H4 (cell line): ENCODE results near the gene GSG1L. TPM values are rescaled to one million over a fixed set of nuclear protein-coding genes. Genes with fewer than 3 reads are reported as not detected.
"Not testable (repeated sequence)": the region's sequence is repeated elsewhere in the genome, so short reads cannot be mapped to it uniquely, and the experiment has no call there.

Experiments used
- DNase-seq: peaks from one replicate; pipeline ENCODE4 v3.0.0-alpha.2; 2015; ENCODE audit warnings: low spot score
- total RNA-seq: library from RNA; depleted of rRNA; stranded (reverse); fragments of >200 nt; shearing (Covaris generic); gene quantifications from 2 replicates; pipeline ENCODE4 v1.2.3, GENCODE V29; 2014

Gene GSG1L
- total RNA-seq, 1 experiment from 2014 or later, result 0.08 TPM

DNA sequence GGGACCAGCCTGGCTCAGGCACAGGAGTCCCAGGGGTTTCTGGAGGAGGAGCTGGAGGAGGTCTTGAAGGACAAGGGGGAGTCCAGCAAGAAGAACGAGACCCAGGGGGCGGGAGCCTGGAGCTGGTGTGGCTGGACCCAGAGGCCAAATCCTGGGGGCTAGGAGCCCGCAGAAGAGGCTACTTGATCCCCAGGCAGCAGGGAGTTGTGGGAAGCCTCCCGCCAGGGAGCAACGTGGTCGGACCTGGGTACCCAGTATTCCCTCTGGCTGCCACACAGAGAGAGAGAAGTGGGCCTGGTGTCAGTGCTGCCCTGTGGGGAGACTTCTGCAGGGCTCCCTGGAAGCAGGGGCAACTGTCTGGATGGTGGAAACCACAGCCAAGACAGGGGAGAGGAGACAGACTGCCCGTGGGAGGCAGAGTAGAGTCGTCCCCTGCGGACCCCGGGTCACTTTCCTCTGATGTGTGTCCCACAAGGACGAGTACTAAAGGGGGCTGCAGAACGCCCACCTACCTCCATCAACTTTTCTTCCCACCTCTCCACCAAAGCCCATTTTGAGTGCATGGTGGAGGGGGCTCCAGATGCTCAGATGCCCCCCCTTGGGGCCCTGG is 160.4 kb downstream of the GSG1L start:
- DNase-seq, result no peak

DNA sequence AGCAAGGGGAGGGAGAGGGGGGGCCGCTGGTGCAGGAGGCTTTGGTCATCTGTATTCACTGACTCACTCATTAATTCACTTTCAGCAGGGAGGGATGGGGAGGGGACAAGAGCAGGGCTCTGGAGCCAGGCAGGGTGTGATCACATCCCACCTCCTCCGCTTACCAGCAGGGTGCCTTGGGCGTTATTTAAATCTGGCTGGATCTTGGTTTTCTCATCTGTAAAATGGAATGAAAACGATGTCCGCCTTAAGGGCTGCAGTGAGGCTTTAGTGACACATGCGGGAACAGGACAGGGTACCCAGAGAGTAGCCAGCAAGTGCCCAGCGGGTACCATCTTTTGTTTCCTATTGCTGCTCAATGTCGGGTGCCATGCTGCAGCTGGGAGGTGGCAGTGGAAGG is 161.0 kb downstream of the GSG1L start:
- no peak for DNase-seq

DNA sequence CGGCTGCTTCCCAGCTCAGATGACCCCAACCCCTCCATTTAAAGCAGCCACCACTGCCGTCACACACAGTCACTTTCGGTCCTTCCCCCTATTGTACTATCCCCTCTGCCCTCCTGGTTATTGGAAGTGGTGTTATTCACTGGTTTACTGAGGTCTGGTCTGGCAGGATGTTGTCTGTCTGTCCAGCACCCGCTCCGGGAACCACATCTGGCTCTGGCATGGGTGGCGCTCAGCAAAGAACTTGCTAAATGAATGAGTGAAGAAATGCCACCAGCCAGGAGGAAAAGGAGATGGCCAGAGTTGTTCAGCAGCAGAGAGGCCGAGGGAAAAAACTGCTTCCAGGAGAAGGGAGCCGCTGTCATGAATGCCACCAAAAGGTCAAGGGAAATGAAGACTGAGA is 161.6 kb downstream of the GSG1L start:
- DNase-seq, result no peak

DNA sequence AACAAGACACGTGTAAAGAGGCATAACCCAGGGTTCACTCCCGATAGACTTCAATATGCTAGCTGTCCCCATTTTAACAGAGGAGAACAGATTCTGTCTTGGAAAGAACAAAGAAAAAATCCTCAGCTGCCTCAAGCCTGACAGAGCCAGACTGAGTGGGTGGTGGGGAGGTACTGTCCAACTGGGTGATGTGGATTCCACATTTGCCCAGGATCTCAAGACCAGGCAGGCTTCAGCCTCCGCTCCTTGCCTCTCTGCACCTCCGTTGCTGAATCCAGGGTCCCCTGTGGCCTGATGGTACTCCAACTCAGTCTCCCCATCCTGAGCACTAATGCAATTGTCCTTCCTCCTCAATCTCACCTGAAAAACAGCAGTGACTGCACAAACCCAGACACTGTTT is 163.8 kb downstream of the GSG1L start:
- DNase-seq, result no peak

DNA sequence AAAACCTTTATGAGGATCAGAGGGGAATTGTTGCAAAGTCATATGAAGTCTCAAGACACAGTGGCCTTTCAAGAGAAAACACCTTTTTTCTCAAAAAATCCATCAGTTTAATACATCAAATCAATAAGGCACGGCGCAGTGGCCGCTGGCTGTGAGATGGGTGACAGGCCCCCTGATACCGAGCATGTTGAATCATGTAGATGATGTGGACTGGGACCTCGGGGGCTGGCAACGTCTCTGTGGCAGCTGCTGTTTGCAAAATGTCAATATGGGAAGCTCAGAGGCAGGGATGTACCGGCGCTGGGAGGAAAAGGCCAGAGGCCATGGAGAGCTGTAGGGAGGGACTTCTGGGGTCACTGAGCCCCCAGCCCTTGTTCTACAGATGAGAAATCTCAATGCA is 169.1 kb downstream of the GSG1L start:
- no peak for DNase-seq

DNA sequence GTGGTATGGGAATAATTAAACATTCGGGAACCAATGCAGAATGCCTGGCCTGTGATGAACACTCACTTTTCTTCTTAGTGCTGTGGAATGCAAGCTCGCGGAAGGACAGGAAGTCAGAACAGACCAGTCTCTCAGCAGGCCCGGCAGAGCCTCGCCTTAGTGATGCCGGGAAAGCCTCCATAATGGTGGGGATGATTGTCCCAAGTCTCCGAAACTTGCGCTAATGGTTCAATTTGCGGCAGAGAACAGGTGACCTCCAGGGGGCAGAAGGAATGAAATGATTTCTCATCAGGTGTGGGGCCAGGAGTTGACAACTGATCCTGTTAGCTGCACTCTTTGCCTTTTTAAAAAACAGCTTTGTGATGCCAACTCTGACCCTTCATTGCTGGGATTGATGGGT is 170.6 kb downstream of the GSG1L start:
- DNase-seq, result no peak

DNA sequence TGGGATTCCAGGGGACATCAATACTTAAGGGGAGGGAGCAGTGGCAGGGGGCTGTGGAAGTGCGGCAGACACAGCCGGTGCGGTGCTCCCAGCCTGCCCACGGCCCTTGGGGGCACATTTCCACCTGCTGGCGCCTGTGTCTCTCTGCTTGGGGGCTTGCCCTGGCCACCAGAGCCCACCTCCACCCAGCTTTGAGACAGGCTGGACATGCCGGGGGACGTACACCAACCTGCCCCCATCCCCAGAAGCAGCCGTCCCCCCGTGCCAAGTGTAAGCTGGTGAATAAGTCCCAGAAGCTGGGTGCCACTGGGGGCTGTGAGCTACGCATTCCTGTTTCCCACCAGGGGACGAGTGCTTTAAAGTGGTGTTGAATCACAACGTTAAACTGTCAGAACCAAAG is 172.6 kb downstream of the GSG1L start:
- DNase-seq, result no peak

DNA sequence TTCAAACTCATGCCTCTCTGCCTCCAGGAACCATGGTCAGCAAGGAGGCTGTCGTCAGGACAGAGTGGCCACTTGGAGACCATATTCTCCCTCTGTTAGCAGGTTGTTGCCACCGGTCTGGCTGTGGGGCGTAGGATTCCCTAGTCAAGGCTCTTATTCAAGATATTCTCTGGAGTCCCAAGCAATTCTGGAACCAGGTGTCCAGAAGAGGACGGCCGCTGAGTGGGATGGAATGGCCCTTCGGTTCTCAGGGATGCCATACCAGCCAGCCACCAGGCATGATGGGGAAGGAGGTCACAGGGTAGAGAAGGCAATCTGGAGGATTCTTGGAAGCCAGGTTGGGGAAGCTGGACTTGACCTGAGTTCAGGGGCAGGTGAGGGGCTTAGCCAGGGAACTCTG is 173.5 kb downstream of the GSG1L start:
- no peak for DNase-seq

DNA sequence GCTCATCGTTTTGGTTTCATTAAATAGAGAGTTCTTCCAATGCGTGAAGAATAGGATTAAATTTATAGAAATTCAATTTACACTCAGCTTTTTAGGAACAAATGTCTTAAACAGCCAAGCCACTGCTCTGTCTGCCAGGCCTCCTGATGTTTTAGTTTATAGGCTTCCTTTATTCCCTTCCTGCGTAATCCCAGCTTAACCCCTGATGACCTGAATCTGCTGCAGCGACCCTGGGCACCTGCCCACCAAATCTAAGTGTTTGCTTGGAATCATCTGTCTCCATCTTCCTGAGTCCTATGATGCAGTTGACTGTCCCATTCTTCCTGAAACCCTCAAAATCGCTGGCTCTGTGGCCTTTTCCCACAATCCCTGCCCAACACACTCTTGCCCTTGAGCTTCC is 179.9 kb downstream of the GSG1L start:
- no peak for DNase-seq

DNA sequence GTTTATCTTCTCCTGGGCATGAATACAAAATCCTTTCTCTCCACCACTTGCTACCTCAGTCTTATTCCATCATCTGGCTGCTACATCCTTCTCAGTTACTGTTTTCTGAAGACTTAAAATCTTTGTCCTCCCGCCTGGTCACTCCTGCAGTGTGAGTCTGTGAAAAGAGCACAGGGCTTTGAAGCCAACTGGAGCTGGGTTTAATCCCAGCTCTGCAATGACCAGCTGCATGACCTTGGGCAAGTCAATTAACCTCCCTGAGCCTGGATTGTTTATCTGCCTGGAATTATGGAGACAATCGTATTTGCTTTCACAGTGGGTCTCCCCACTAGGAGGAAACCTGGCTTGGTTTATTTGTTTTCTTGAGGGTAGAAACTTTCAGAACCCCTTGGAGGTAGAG is 183.2 kb downstream of the GSG1L start:
- no peak for DNase-seq

DNA sequence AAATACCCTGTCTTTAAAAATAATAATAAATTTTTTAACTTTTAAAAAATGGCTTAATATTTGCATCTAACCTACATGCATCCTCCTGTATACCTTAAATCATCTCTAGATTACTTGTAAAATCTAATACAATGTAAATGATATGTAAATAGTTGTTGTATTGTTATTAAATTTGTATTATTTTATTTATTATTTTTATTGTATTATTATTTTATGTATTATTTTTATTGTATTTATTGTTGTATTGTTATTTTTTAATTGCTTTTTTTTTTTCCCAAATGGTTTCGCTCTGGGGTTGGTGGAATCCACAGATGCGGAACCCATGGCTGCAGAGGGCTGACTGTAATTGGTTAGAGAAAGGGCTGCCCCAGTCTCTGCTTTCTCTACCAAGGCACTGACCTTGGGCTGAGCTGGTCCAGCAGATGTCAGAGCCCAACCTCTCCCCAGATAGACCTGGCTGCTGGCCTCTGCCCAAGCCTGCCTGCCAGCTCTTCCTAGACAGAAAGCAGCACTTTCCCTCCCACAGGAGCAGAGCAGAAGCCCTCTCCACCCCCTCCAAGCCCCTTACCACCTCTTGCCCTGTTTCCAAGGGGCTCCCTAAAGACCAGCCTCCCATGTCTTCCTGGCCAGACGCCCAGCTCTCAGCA is 183.8 kb downstream of the GSG1L start:
- DNase-seq, result no peak

DNA sequence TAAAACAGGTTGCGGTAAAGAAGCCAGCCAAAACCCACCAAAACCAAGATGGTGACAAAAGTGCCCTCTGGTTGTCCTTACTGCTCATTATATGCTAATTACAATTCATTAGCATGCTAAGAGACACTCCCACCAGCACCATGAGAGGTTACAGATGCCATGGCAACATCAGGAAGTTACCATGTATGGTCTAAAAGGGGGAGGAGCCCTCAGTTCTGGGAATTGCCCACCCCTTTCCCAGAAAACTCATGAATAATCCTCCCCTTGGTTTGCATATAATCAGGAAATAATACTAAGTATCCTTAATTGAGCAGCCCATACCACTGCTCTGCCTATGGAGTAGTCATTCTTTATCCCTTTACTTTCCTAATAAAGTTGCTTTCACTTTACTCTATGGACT is 190.9 kb downstream of the GSG1L start:
- not testable (repeated sequence) for DNase-seq

DNA sequence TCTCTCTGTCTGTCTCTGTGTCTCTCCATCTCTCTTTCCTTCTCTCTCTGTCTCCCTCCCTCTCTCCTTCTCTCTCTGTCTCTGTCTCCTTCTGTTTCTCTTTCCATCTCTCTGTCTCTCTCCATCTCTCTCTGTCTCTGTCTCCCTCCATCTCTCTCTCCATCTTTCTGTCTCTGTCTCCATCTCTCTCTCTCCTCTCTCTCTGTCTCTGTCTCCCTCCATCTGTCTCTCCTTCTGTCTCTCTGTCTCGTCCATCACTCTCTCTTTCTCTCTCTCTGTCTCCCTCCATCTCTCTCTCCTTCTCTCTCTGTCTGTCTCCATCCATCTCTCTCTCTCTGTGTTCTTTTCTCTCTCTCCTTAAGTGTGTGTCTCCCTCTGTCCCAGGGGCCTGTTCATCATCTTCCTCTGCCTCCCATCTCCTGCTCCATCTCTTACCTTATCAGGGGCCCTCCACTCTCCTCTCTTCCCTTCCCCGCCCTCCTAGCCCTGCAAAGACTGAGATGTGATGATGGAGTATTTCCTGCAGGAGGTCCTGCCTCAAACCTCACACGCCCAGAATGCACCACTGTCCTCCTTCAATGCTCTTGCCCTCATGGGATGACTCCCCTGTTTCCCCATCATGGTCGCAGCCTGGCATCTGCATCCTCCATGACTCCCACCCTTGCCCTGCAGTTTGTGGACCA is 193.3 kb downstream of the GSG1L start:
- DNase-seq, result no peak

DNA sequence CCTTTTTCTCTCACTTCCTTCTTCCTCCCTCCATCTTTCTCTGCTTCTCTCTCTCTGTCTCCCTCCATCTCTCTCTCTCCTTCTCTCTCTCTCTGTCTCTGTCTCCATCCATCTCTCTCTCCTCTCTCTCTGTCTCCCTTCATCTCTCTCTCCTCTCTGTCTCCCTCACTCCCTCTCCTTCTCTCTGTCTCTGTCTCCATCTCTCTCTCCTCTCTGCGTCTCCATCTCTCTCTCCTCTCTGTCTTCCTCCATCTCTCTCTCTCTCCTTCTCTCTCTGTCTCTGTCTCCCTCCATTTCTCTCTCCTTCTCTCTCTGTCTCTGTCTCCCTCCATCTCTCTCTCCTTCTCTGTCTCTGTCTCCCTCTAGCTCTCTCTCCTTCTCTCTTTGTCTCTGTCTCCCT is 194.1 kb downstream of the GSG1L start:
- DNase-seq, result no peak

DNA sequence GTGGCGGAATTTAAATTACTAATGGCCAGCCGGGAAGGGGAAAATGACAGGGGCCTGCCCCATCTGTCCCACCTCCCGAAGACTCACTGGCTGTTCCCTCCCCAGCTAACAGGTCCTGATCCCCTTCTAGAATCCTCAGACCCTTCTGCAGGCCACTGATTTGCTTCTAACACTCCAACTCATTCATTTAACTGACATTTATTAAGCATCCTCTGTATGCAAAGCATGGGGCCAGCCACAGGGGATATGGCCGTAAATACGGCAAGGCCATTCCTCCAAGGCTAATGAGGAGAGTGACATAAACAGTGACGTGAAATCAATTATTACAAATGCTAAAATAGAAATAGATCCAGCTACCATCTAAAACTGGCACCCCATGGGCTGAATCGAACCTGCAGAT is 195.3 kb downstream of the GSG1L start:
- no peak for DNase-seq

DNA sequence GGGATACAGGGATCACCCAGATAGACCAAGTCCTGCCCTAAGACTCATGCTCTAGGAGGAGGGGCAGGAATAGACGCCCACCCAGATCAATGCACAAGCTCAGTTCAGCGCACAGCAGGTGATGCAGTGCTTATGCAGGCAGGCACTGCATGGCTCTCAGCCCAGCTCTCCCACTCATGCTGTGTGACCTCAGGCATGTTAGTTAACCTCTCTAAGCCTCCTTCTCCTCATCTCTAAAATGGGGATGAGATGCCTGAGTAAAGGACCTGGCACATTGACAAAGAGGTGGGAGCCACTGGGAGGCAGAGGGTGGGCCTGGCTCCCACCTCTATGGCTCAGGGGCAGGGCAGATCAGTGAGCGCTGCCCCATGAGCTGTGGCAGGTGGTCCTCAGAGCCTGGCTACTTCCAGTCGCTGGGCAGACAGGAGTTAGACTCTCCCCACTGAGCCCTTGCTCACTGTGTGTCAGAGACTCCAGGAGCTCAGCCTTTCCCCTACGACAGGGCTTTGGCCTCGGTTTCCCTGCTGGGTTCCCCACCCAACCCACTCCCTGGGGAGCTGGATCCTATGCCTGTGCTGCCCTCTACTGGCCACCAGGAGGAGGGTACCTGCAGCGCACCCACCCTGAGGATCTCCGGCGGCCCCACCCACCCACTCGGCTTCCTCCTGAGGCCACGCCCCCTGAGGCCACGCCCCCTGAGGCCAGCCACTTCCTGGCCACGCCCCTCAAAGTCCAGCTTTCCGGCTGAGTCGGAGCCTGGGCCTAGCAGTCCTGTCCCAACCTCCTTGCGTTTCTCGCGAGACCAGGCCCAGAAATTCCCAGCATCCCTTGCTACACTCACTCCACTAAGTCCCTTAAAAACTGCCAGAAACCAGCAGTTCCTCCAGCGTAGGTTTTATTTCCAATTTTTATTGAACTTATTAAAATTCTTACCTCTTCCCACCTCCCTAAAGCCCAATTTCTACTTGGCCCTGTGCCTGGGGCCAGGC is 196.1 kb downstream of the GSG1L start:
- peak; percentile 84 for DNase-seq

DNA sequence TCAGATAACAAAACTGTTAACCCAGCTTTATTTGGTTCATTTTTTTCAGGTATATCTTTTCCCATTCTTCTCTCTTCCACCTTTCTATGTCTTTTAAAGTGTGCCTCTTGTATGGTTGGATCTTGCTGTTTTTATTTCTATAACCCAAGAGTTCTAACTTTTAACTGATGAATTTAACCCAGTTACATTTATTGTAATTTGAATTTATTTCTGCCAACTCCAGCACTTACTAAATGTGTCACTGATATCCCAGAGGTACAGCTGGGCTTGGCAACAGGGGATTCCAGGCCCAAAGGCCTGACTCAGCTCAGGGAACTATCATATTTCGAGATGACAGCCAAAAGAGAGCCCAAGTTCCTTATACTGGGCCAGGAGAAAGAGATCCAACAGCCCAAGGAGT is 200.1 kb downstream of the GSG1L start:
- no peak for DNase-seq

DNA sequence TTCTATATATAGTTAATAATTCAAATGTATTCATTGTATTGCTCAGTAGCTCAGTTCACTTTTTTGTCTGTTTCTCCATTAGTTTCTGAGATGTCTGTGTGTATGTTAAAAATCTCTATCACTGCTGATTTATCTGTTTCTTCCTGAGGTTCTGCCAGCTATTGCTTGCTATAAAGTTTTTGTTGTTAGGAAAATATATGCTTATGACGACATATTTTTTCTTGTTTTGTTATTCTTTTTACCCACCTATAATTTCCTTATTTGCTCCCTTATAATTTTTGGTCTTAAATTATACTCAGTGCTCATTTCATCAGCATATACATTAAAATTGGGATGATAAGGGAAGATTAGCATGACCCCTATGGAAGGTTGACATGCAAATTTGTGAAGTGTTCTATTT is 200.6 kb downstream of the GSG1L start:
- no peak for DNase-seq

DNA sequence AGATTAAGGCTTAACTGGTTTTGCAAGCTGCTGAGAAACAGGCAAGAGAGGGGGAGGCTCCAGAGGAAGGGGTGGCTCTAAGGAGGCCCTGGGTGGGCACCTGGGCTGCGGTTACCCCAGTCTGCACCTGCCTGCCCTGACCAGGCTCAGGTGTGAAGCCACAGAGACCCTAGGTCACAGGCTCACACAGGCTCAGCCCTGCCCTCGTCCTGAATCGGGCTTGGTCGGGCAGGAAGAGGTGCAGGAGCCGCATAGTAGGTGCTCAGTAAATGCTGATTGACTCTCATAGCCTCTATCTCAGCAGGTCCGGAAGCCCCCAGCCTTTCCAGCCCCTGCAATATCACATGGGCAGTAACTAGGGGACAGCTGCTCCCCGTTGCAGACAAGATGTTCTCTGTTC is 203.4 kb downstream of the GSG1L start:
- no peak for DNase-seq

DNA sequence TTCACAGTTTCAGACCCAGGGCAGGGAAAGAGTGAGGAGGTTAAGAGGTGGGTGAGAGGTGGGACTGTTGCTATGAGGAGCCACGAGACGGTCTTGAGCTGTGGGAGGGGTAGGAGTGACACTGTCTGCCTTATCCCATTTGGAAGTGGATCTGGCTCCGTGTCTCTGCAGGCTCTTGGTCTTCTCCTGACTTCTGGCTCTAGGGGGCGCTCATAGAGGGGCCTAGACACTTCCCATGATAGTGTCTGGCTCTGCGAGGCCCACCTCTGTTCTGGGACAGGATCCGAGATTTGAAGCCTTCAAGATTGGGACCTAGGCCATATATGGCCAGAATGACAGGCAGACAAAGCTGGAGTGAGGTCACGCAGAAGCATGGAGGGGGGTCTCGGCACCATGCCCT is 204.5 kb downstream of the GSG1L start:
- no peak for DNase-seq

DNA sequence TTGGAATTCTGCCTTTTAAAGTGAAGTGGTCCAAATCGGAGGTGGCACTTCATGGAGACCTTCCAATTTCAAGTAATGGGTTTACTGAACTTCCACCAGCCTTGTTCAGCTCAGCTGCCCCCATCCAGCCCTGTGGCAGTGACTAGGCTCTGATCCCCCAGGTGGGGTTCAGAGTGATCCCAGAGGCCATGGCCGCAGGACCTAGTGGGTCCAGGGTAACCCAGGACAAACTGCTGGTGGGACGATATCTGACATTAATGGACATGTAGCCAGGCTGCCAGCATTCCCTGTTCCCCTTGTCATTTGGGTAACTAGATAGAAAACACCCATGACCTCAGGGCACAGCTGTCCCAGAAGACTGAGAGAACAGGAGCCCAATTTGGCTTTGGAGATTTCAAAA is 209.9 kb downstream of the GSG1L start:
- DNase-seq, result no peak

DNA sequence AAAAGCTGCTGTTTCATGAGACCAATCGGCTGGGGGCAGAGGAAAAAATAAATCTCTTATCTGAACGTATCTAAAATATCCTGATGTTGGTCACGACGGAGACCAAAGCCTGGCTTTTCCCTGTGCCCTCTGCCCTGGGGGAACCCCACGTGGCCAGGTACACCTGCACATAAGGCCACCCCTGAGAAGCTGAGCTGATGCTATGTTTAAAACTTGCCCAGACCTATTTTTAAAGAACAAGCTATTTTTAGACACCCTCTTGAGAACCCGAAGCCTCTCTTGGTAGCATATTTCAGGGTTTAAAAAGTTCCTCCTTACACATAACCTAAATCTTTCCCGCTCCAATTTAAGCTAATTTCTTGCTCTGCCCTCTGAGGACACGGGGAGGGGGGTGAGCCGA is 210.4 kb downstream of the GSG1L start:
- no peak for DNase-seq
